ENCODE data around the gene HOXB6.

HOXB6 gene

GRCh38 chr17:48565925-48566710 lies 38.7 kb downstream of the HOXB6 start:
- DNase-seq: no peak

- no peak for DNase-seq
Observed at GRCh38 chr17:48565022-48565554, 39.7 kb downstream of the HOXB6 start.

GRCh38 chr17:48564188-48565021 lies 40.4 kb downstream of the HOXB6 start:
- no peak for DNase-seq

GRCh38 chr17:48563867-48564187 lies 41.0 kb downstream of the HOXB6 start:
- DNase-seq: no peak

- no peak for DNase-seq
Observed at GRCh38 chr17:48563385-48563838, 41.4 kb downstream of the HOXB6 start.

GRCh38 chr17:48562934-48563333 lies 41.9 kb downstream of the HOXB6 start:
- DNase-seq: no peak

GRCh38 chr17:48561884-48562810 lies 42.6 kb downstream of the HOXB6 start:
- DNase-seq: no peak

- DNase-seq: no peak
Observed at GRCh38 chr17:48559840-48560817, 44.7 kb downstream of the HOXB6 start.

- DNase-seq: no peak
Observed at GRCh38 chr17:48559122-48559839, 45.5 kb downstream of the HOXB6 start.

- DNase-seq: no peak
Observed at GRCh38 chr17:48558831-48559121, 46.0 kb downstream of the HOXB6 start.

- no peak for DNase-seq
Observed at GRCh38 chr17:48558057-48558830, 46.5 kb downstream of the HOXB6 start.

GRCh38 chr17:48556576-48557401 lies 48.0 kb downstream of the HOXB6 start:
- no peak for DNase-seq

- DNase-seq: no peak
Observed at GRCh38 chr17:48556229-48556575, 48.6 kb downstream of the HOXB6 start.

GRCh38 chr17:48555258-48556228 lies 49.2 kb downstream of the HOXB6 start:
- DNase-seq: no peak

- DNase-seq: no peak
Observed at GRCh38 chr17:48554412-48555257, 50.2 kb downstream of the HOXB6 start.

- no peak for DNase-seq
Observed at GRCh38 chr17:48553826-48554225, 51.0 kb downstream of the HOXB6 start.

- DNase-seq: no peak
Observed at GRCh38 chr17:48553190-48553547, 51.6 kb downstream of the HOXB6 start.

Data from suppressor macrophage (primary cell).